Measurements from ENCODE around the gene PRSS23.
A peak's percentile ranks its signal among the peaks of the same experiment; 100 is the strongest.

Gene PRSS23

DNA sequence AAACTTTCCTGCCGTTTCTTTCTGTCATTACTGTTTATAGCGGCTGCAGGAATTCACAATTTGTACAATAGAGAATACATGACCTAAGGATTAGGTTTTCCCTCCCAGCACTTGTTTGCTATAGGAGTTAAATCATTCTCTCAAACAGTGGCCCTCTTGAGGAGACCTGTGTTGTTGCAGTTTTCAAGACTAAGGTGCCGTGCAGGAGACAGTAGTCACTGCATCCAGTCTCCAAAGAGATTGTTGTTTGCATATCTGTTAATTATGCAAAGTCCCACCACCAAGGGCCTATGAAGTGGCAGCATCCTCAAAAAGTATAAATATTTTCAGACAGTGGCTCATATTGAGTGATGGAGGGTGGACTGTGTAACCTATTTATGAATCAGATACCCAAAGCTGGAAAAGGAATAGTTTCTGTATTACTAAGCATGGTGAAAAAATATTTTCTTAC lies 2.3 kb downstream of the PRSS23 start:
- DNase-seq (ENCODE audit: low read depth in 2 of 2): peak; percentile 67 to 73

DNA sequence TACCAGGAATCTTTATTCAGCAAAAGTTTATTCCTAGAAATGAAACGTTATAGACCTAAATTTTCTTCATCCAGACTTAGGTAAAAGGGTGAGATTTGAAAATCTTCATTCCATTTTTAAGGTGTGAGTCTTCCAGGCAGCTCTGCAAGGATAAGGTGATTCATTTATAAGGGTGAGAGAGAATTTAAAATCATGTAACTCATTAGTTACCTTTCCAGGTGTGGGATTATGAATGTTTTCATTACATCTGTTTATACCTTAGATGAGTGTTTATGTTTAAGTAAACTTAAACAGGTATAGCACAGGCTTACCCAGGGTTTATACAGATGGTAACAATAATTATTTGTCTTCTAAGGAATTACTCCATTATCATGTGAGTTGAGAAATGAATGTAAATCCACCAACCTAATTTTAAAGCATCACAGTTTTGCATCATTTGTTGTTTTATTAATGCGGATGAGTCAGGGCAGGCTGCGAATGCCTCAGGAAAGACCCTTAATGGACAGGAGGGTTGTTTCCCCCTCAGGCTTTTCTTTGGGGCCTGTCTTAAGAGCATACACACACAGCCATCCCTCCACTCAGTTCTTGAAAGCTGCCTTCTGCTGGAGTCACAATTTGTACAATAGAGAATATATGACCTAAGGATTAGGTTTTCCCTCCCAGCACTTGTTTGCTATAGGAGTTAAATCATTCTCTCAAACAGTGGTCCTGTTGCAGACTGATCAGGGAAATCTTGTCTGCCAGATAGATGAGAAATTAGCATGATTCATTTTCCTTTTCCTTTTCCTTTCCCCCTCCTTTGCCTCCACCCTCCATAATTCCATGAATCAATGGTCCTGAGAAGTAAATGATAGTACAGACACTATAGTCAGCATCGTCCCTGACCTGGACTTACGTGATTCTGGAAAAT lies 3.0 kb downstream of the PRSS23 start:
- DNase-seq (ENCODE audit: low read depth in 2 of 2): peak in 1 of 2 donors; percentile 38
- H3K4me3 ChIP-seq (replicated peaks in 1 of 2; ENCODE audit: low read depth in 2 of 2, low read length in 2 of 2): peak overlapping the region; percentile 85 to 88

More for the DNA sequence above, 2.3 kb downstream of the PRSS23 start:
- TF ChIP-seq, protein P1, sequence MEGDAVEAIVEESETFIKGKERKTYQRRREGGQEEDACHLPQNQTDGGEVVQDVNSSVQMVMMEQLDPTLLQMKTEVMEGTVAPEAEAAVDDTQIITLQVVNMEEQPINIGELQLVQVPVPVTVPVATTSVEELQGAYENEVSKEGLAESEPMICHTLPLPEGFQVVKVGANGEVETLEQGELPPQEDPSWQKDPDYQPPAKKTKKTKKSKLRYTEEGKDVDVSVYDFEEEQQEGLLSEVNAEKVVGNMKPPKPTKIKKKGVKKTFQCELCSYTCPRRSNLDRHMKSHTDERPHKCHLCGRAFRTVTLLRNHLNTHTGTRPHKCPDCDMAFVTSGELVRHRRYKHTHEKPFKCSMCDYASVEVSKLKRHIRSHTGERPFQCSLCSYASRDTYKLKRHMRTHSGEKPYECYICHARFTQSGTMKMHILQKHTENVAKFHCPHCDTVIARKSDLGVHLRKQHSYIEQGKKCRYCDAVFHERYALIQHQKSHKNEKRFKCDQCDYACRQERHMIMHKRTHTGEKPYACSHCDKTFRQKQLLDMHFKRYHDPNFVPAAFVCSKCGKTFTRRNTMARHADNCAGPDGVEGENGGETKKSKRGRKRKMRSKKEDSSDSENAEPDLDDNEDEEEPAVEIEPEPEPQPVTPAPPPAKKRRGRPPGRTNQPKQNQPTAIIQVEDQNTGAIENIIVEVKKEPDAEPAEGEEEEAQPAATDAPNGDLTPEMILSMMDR (IDR thresholded peaks at IDR 0.05; ENCODE audit: low read depth, low read length): peak; percentile 64
- H3K4me3 ChIP-seq (replicated peaks in 1 of 2; ENCODE audit: low read depth in 2 of 2, low read length in 2 of 2): peak overlapping the region; percentile 85 to 88

DNA sequence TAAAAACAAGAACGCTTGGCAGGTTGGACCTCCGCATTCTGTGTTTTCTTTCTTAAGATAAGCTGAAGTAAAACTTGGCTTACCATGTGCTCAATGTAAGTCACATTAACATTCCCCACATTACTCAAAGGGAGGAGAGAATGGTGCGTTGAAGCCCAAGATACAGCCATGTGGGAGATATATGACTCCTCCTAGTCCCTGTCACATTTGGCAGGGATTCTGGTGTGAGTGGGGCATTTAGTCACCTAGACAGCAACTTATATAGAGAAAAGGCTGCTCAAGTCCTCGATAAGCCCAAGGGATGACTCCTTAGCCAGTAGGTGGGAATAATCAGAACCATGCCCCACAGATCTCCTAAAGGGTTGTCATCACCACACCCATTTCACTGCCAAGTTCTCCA lies 4.6 kb downstream of the PRSS23 start:
- DNase-seq (ENCODE audit: low read depth in 2 of 2): peak; percentile 60 to 61
- TF ChIP-seq, protein P1 (IDR thresholded peaks at IDR 0.05; ENCODE audit: low read depth, low read length): no peak

More for the DNA sequence above, 3.0 kb downstream of the PRSS23 start:
- TF ChIP-seq, protein P1 (IDR thresholded peaks at IDR 0.05; ENCODE audit: low read depth, low read length): no peak

DNA sequence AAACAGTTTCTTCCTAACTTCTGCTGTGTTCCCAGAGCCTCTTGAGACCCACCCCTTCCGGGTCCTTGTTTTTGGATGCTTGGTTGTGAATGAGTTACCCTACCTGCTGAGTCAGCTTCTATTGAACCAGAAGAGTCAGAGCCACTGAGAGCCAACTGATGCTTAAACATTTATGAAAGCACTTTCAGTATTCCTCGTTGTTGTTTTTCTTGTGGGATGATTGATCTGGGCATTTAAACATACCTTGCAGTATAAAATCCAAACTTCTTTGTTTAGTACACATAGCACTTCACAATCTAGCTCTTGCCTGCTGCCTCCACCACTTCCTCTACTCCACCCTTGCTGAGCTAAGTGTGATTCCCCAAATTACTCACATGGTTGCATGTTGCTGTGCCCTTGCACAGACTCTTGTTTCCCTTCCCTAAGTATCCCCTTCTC lies 5.5 kb downstream of the PRSS23 start:
- DNase-seq (ENCODE audit: low read depth in 2 of 2): peak in 1 of 2 donors; percentile 76
- TF ChIP-seq, protein P1 (IDR thresholded peaks at IDR 0.05; ENCODE audit: low read depth, low read length): no peak
- H3K4me3 ChIP-seq (replicated peaks in 1 of 2; ENCODE audit: low read depth in 2 of 2, low read length in 2 of 2): no peak overlapping the region

More for the DNA sequence above, 4.6 kb downstream of the PRSS23 start:
- H3K4me3 ChIP-seq (replicated peaks in 1 of 2; ENCODE audit: low read depth in 2 of 2, low read length in 2 of 2): no peak overlapping the region

DNA sequence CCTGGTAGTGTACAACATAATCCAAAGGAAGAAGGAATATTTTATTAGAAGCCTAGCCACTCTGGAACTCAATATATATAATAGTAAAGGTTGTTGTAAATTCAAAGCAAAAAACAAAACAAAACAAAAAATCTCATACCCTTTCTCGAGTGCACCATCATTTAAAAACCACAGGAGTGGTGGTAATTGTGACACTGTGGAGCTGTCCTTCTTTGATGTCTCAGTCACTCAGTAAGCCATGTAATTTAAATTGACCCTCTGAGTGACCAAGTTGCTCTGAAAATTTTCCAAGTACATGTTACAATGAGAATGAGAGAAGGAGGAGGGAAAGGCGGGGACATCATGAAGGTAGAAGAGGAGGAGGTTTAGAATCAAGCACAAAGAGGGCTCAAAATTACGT lies 6.6 kb downstream of the PRSS23 start:
- H3K4me3 ChIP-seq (replicated peaks in 1 of 2; ENCODE audit: low read depth in 2 of 2, low read length in 2 of 2): no peak overlapping the region
- TF ChIP-seq, protein P1 (IDR thresholded peaks at IDR 0.05; ENCODE audit: low read depth, low read length): no peak
- no peak for DNase-seq (ENCODE audit: low read depth in 2 of 2)

- no peak overlapping the region for H3K4me3 ChIP-seq (replicated peaks in 1 of 2; ENCODE audit: low read depth in 2 of 2, low read length in 2 of 2)
- TF ChIP-seq, protein P1 (IDR thresholded peaks at IDR 0.05; ENCODE audit: low read depth, low read length): no peak
- no peak for DNase-seq (ENCODE audit: low read depth in 2 of 2)
These were observed 7.0 kb downstream of the PRSS23 start for GRCh38 chr11:86807360-86807759.

Data from cardiac fibroblast (primary cell).